ENCODE data around the gene SPTLC3.

- no peak for TF ChIP-seq POLR2A (IDR thresholded peaks at IDR 0.05)
- no peak for TF ChIP-seq CTCF (IDR thresholded peaks at IDR 0.05)
Measured at GRCh38 chr20:13059398-13060136, 50.8 kb downstream of the SPTLC3 start.

Data from lower leg skin (tissue), 3 donors.